ENCODE measurements around the gene AEN. TPM values are rescaled to one million over a fixed set of nuclear protein-coding genes. Genes with fewer than 3 reads are reported as not detected.

Gene AEN, protein sequence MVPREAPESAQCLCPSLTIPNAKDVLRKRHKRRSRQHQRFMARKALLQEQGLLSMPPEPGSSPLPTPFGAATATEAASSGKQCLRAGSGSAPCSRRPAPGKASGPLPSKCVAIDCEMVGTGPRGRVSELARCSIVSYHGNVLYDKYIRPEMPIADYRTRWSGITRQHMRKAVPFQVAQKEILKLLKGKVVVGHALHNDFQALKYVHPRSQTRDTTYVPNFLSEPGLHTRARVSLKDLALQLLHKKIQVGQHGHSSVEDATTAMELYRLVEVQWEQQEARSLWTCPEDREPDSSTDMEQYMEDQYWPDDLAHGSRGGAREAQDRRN
- total RNA-seq (ENCODE audit: low replicate concordance): 48.9 and 62.9 TPM in 2 replicates
- long read RNA-seq, full-length matches to known transcripts: 27 of 57 reads
- long read RNA-seq, partial matches to known transcripts: 29 of 57 reads
- long read RNA-seq, other reads (novel, unspliced or antisense): 1 of 57 reads

DNA sequence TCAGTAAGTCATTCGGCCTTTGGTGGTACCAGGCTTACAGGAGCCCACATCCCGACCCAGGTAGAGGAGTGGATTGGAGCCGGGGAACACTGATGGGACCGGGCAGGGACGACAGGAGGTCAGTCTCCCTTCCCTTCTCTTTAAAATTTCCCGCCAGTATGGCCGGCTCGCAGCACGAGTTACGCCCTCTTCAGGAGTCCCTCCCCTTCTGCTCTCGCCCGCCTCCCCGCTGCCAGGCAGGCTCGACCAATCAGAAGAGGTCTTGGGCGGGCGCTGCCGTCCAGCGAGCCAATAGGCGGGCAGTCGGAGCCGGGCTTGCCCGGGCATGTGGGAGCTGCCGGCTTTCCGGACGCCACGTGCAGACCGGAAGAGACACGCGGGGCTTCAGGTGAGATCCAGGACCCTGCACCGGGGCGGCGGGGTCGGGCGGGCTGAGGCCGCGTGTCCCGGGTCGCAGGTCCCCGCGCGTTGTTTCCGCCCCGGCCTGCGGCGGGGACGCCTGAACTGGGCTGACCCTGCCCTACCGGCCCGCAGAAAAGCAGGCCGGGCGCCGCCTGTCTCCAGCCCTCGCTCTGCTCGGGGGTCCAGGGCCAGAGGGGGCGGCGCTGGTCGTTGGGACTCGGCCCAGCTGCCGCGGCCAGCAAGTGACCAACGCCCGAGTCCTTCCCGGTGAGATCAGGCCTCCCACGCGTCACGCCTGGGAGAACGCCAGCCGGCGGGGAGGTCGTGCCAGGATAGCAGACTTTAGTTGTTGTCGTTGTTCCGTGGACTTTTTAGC is at the start of gene AEN:
TSS of gene AEN (plus strand) at position 346 of the 778 bp plus-strand sequence. CDS start 4,870 bp downstream, outside the sequence.
- Mint-ChIP-seq H3K4me3 (peak within 1 kb of the TSS; percentile 93), H3K36me3 (peaks cover 6% of the 10 kb centered on the region), H3K4me1 (ENCODE audit: unreplicated experiment) (peaks cover 31% of the 10 kb centered on the region), H3K9me3 (no peaks in the 10 kb centered on the region), H3K27ac (peak within 1 kb of the TSS; percentile 92), H3K27me3 (no peaks in the 10 kb centered on the region)
- TF ChIP-seq, protein P1, sequence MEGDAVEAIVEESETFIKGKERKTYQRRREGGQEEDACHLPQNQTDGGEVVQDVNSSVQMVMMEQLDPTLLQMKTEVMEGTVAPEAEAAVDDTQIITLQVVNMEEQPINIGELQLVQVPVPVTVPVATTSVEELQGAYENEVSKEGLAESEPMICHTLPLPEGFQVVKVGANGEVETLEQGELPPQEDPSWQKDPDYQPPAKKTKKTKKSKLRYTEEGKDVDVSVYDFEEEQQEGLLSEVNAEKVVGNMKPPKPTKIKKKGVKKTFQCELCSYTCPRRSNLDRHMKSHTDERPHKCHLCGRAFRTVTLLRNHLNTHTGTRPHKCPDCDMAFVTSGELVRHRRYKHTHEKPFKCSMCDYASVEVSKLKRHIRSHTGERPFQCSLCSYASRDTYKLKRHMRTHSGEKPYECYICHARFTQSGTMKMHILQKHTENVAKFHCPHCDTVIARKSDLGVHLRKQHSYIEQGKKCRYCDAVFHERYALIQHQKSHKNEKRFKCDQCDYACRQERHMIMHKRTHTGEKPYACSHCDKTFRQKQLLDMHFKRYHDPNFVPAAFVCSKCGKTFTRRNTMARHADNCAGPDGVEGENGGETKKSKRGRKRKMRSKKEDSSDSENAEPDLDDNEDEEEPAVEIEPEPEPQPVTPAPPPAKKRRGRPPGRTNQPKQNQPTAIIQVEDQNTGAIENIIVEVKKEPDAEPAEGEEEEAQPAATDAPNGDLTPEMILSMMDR (conservative IDR thresholded peaks at IDR 0.05): no peak
- peak; percentile 97 for DNase-seq (ENCODE audit: extremely low spot score, unreplicated experiment)

DNA sequence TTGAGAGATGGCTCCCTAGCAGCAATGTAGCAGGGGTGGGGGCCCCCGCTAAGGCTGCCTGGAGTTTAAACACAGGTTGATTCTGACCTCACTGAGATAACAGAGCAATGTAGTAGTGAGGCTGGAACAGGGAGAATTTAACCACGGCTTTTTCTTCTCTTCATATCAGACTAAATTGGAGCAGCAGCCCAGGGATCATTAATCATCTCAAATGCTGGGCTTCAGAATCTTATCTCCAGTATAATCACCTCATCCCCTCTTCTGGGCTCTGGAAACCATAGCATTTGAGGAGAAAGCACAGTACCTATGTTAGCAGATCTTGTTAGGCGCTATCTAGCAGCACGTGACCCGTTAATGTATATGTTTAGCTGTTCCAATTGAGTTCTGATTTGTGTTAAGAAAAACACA is 49.3 kb upstream of the AEN start:
- Mint-ChIP-seq H3K27ac (peak overlapping the region; percentile 55), H3K4me3 (peak overlapping the region; percentile 21), H3K36me3 (no peaks in the 10 kb centered on the region), H3K9me3 (no peaks in the 10 kb centered on the region), H3K4me1 (ENCODE audit: unreplicated experiment) (peaks cover 16% of the 10 kb centered on the region), H3K27me3 (peaks cover 37% of the 10 kb centered on the region)
- TF ChIP-seq, protein P1 (conservative IDR thresholded peaks at IDR 0.05): no peak
- DNase-seq (ENCODE audit: extremely low spot score, unreplicated experiment): no peak

DNA sequence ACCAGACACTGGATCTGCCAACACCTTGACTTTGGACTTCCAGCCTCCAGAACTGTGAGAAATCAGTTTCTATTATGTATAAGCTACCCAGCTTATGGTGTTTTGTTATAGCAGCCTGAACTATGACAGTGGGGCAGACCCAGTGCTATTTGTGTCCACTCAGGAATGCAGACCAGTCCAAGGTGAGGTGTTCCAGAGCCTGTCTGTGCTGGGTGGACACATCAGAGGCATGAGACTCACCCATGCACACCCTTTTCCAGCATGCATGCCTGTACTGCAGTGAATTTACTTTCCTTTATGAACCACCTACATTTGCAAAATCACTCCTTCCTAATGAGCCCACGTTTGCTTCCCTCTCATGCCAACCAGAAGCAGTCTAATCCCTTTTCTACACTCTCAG is 47.1 kb upstream of the AEN start:
- H3K27me3 Mint-ChIP-seq: peaks cover 28% of the 10 kb centered on the region
- peaks cover 16% of the 10 kb centered on the region for H3K4me1 Mint-ChIP-seq (ENCODE audit: unreplicated experiment)
- peak overlapping the region; percentile 62 for H3K27ac Mint-ChIP-seq
- no peak for DNase-seq (ENCODE audit: extremely low spot score, unreplicated experiment)
- H3K36me3 Mint-ChIP-seq: no peaks in the 10 kb centered on the region
- H3K9me3 Mint-ChIP-seq: no peaks in the 10 kb centered on the region
- peak overlapping the region; percentile 16 for H3K4me3 Mint-ChIP-seq
- TF ChIP-seq, protein P1 (conservative IDR thresholded peaks at IDR 0.05): no peak

DNA sequence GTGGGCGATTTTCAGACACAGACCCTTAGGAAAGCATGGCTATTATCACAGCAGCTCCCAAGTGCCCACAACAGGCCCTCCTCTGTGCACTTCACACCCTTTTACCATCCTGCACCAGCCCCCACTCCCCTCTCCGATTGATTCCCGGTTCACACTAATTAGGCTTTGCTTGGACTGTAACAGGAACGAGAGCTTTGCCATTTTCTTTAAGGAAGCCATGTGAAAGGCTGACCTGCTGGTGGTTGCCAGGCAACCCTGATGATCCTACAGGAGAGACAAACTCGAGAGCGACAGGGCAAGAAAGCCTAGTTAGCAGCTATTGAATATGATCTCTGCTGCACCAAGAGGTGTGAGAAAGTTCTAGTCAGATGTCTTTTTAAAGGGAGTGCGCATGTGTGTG is 46.5 kb upstream of the AEN start:
- Mint-ChIP-seq H3K4me1 (ENCODE audit: unreplicated experiment) (peaks cover 16% of the 10 kb centered on the region), H3K9me3 (no peaks in the 10 kb centered on the region), H3K27ac (peak overlapping the region; percentile 62), H3K36me3 (no peaks in the 10 kb centered on the region), H3K27me3 (peaks cover 28% of the 10 kb centered on the region), H3K4me3 (peak overlapping the region; percentile 51)
- TF ChIP-seq, protein P1 (conservative IDR thresholded peaks at IDR 0.05): no peak
- DNase-seq (ENCODE audit: extremely low spot score, unreplicated experiment): no peak

DNA sequence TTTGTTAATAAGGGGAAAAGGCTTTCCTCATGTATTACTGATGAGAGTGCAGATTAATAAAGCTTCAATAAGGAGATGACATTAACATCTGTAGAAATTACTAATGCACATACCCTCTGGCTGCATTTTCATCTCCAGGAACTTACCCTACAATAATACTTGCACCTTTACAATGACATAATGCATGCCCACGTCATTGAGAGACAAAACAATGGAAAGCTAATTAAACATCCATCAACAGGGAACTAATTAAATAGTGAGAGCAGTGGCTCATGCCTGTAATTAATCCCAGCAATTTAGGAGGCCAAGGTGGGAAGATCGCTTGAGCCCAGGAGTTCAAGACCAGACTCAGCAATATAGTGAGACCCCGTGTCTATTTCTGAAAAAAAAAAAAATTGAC is 41.8 kb upstream of the AEN start:
- H3K27me3 Mint-ChIP-seq: peaks cover 32% of the 10 kb centered on the region
- H3K36me3 Mint-ChIP-seq: no peaks in the 10 kb centered on the region
- H3K4me3 Mint-ChIP-seq: no peak overlapping the region
- peaks cover 7% of the 10 kb centered on the region for H3K4me1 Mint-ChIP-seq (ENCODE audit: unreplicated experiment)
- no peak for DNase-seq (ENCODE audit: extremely low spot score, unreplicated experiment)
- no peaks in the 10 kb centered on the region for H3K9me3 Mint-ChIP-seq
- H3K27ac Mint-ChIP-seq: no peak overlapping the region
- TF ChIP-seq, protein P1 (conservative IDR thresholded peaks at IDR 0.05): no peak
